HepG2 (cell line): Measurements from ENCODE around the gene HMCN2. TPM values are rescaled to one million over a fixed set of nuclear protein-coding genes. Genes with fewer than 3 reads are reported as not detected.
A peak's percentile ranks its signal among the peaks of the same experiment; 100 is the strongest.

ENCODE experiments used
- AGO2 ChIP-seq: fragments of 200-400 bp; formaldehyde crosslinking; optimal IDR thresholded peaks from 2 replicates; pipeline ENCODE3; 2017; ENCODE audit warnings: mild to moderate bottlenecking, low read depth, low read length, moderate library complexity
- ARHGAP35 ChIP-seq: sonication (generic); formaldehyde crosslinking; IDR thresholded peaks from 2 replicates; pipeline ENCODE4 v1.9.0; 2022; ENCODE audit warnings: mild to moderate bottlenecking, inconsistent platforms, moderate library complexity, missing genetic modification reagents, borderline replicate concordance
- CBX2 ChIP-seq, 2 experiments: fragments of 200-600 bp in 1 of 2; sonication (generic); formaldehyde crosslinking in 1 of 2; IDR thresholded peaks; 2 replicates each; pipeline versions ENCODE4 v1.7.0 to v1.8.1; 2018 to 2022; ENCODE audit warnings: low read depth in 2 of 2, low read length in 1 of 2, mild to moderate bottlenecking in 1 of 2, missing genetic modification reagents in 1 of 2
- CCDC6 ChIP-seq: sonication (generic); formaldehyde crosslinking; IDR thresholded peaks from 2 replicates; pipeline ENCODE4 v1.8.1; 2022; ENCODE audit warnings: mild to moderate bottlenecking, missing genetic modification reagents, moderate library complexity
- LCORL ChIP-seq, 2 experiments: fragments of 450-650 bp in 1 of 2; sonication (generic) in 1 of 2; formaldehyde crosslinking in 1 of 2; IDR thresholded peaks; 2 replicates each; pipeline versions ENCODE4 v1.5.0 to v1.6.1; 2017 to 2020; ENCODE audit warnings: antibody characterized with exemption in 1 of 2, missing genetic modification reagents in 1 of 2
- NFIC ChIP-seq: IDR thresholded peaks from 2 replicates; pipeline ENCODE4 v1.6.1; 2012; ENCODE audit warnings: mild to moderate bottlenecking, low read length, inconsistent platforms
- NRL ChIP-seq: sonication (generic); formaldehyde crosslinking; IDR thresholded peaks from 2 replicates; pipeline ENCODE4 v1.5.0; 2020; ENCODE audit warnings: missing genetic modification reagents, mild to moderate bottlenecking, moderate library complexity, borderline replicate concordance
- SKI ChIP-seq: fragments of 450-650 bp; IDR thresholded peaks from one replicate; pipeline ENCODE4 v1.6.1; 2018; ENCODE audit warnings: mild to moderate bottlenecking; ENCODE audit not compliant: partially characterized antibody
- ZBTB8A ChIP-seq: sonication (generic); formaldehyde crosslinking; IDR thresholded peaks from 2 replicates; pipeline ENCODE4 v1.4.0; 2020; ENCODE audit warnings: mild to moderate bottlenecking, low read depth, missing genetic modification reagents, borderline replicate concordance
- ZKSCAN5 ChIP-seq: sonication (generic); formaldehyde crosslinking; IDR thresholded peaks from 2 replicates; pipeline ENCODE4 v1.5.1; 2020; ENCODE audit warnings: mild to moderate bottlenecking, missing genetic modification reagents
- ZNF292 ChIP-seq: sonication (generic); formaldehyde crosslinking; IDR thresholded peaks from 2 replicates; pipeline ENCODE4 v1.8.1; 2022; ENCODE audit warnings: mild to moderate bottlenecking, low read depth, missing genetic modification reagents, borderline replicate concordance
- ZNF337 ChIP-seq: sonication (generic); formaldehyde crosslinking; IDR thresholded peaks from 2 replicates; pipeline ENCODE4 v1.5.1; 2020; ENCODE audit warnings: missing genetic modification reagents, low read depth, mild to moderate bottlenecking, borderline replicate concordance
- ZNF572 ChIP-seq: sonication (generic); formaldehyde crosslinking; IDR thresholded peaks from 2 replicates; pipeline ENCODE4 v1.5.1; 2020; ENCODE audit warnings: mild to moderate bottlenecking, missing genetic modification reagents
- ZNF709 ChIP-seq: sonication (generic); formaldehyde crosslinking; IDR thresholded peaks from 2 replicates; pipeline ENCODE4 v1.5.0; 2020; ENCODE audit warnings: mild to moderate bottlenecking, missing genetic modification reagents
- polyA plus RNA-seq, 8 experiments: library from polyadenylated mRNA; depleted of rRNA in 3 of 8; stranded (reverse) in 7 of 8; unstranded in 1 of 8; fragments of >200 nt; fragmentation: Illumina TruSeq in 4 of 8; extraction: Trizol in 4 of 8; gene quantifications; 2 replicates each; pipeline versions ENCODE4 v1.2.1 to v1.2.3, GENCODE V29; 2011 to 2016; ENCODE audit warnings: low read depth in 4 of 8, missing spikeins in 1 of 8, mixed read lengths in 1 of 8; ENCODE audit not compliant: insufficient read depth in 1 of 8
- total RNA-seq, 5 experiments: library from RNA; depleted of rRNA; stranded (reverse); fragments of >200 nt; fragmentation: Illumina TruSeq; extraction: Trizol; gene quantifications; 2 replicates each; pipeline ENCODE4 v1.2.3, GENCODE V29; 2016; ENCODE audit warnings: low read depth in 1 of 5
- TF ChIP-seq, protein P1 (sequence below): sonication (generic); formaldehyde crosslinking; IDR thresholded peaks from 2 replicates; pipeline ENCODE4 v1.4.0; 2020; ENCODE audit warnings: missing genetic modification reagents
- TF ChIP-seq, protein P2 (sequence below): sonication (generic); formaldehyde crosslinking; IDR thresholded peaks from 2 replicates; pipeline ENCODE4 v1.8.0; 2022; ENCODE audit warnings: mild to moderate bottlenecking, missing genetic modification reagents; ENCODE audit not compliant: insufficient replicate concordance
- TF ChIP-seq, protein P3 (sequence below): IDR thresholded peaks from 2 replicates; pipeline ENCODE4 v1.6.1; 2012; ENCODE audit warnings: inconsistent platforms
- TF ChIP-seq, protein P4 (sequence below): sonication (generic); formaldehyde crosslinking; IDR thresholded peaks from 2 replicates; pipeline ENCODE4 v1.8.1; 2023; ENCODE audit warnings: missing genetic modification reagents, inconsistent platforms, borderline replicate concordance
- TF ChIP-seq, protein P5 (sequence below): sonication (generic); formaldehyde crosslinking; IDR thresholded peaks from 2 replicates; pipeline ENCODE4 v1.9.0; 2021; ENCODE audit warnings: missing genetic modification reagents, borderline replicate concordance
- TF ChIP-seq, protein P6 (sequence below): sonication (generic); formaldehyde crosslinking; IDR thresholded peaks from 2 replicates; pipeline ENCODE4 v1.5.1; 2020; ENCODE audit warnings: mild to moderate bottlenecking, missing genetic modification reagents, borderline replicate concordance

HMCN2 gene
- total and polyA plus RNA-seq, 2 of the 13 experiments (the other 11 are each of a cell fraction or from before 2014, with no cell fraction given) = 0.09 TPM; not detected in 1

DNA sequence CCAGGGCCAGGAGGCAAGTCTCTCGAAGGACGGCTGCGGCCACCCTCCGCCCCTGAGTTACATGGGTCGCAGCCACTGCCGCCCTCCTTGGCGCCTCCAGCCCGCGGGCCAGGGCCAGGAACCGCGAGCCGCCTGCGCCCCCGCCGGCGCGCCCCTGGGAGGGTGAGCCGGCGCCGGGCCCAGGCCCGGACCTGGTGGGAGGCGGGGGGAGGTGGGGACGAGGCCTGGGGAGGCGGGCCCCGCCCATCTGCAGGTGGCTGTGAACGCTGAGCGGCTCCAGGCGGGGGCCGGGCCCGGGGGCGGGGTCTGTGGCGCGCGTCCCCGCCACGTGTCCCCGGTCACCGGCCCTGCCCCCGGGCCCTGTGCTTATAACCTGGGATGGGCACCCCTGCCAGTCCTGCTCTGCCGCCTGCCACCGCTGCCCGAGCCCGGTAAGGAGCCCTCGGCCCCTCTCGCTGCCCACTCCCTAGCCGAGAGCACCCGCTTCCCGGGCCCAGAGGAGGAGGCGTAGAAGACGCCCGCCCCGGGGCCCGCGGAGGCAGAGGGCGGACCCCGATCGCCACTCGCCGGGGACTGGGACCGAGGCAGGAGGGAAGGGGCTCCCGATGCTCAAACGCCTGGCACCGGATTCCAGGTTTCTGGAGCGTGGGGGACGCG is 179.1 kb downstream of the HMCN2 start, which contains the start of gene ASS1 (continued):
- TF ChIP-seq ARHGAP35 (CRISPR knock-in tag) (no peak; the same call in 1 of the 2 replicates), NRL (CRISPR knock-in tag) (no peak), ZNF572 (no peak), CBX2 (IDR thresholded peaks at IDR 0.05; ENCODE audit: low read depth, low read length) (no peak), CBX2 (CRISPR knock-in tag; IDR thresholded peaks at IDR 0.05; ENCODE audit: low read depth) (no peak), ZBTB8A (no peak), ZNF292 (CRISPR knock-in tag) (no peak), LCORL (IDR thresholded peaks at IDR 0.05) (no peak), LCORL (CRISPR knock-in tag; IDR thresholded peaks at IDR 0.05) (no peak), AGO2 (peak; percentile 18), ZNF709 (no peak), ZKSCAN5 (no peak), SKI (no peak), ZNF337 (CRISPR knock-in tag) (no peak), CCDC6 (CRISPR knock-in tag) (no peak), NFIC (no peak)
- TF ChIP-seq, protein P1, sequence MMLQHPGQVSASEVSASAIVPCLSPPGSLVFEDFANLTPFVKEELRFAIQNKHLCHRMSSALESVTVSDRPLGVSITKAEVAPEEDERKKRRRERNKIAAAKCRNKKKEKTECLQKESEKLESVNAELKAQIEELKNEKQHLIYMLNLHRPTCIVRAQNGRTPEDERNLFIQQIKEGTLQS (CRISPR knock-in tag) = no peak
- TF ChIP-seq, protein P2, sequence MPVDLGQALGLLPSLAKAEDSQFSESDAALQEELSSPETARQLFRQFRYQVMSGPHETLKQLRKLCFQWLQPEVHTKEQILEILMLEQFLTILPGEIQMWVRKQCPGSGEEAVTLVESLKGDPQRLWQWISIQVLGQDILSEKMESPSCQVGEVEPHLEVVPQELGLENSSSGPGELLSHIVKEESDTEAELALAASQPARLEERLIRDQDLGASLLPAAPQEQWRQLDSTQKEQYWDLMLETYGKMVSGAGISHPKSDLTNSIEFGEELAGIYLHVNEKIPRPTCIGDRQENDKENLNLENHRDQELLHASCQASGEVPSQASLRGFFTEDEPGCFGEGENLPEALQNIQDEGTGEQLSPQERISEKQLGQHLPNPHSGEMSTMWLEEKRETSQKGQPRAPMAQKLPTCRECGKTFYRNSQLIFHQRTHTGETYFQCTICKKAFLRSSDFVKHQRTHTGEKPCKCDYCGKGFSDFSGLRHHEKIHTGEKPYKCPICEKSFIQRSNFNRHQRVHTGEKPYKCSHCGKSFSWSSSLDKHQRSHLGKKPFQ (CRISPR knock-in tag) = peak; percentile 25
- TF ChIP-seq, protein P3, sequence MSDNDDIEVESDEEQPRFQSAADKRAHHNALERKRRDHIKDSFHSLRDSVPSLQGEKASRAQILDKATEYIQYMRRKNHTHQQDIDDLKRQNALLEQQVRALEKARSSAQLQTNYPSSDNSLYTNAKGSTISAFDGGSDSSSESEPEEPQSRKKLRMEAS = peak; percentile 71
- TF ChIP-seq, protein P4, sequence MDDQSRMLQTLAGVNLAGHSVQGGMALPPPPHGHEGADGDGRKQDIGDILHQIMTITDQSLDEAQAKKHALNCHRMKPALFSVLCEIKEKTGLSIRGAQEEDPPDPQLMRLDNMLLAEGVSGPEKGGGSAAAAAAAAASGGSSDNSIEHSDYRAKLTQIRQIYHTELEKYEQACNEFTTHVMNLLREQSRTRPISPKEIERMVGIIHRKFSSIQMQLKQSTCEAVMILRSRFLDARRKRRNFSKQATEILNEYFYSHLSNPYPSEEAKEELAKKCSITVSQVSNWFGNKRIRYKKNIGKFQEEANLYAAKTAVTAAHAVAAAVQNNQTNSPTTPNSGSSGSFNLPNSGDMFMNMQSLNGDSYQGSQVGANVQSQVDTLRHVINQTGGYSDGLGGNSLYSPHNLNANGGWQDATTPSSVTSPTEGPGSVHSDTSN (CRISPR knock-in tag) = no peak
- TF ChIP-seq, protein P5, sequence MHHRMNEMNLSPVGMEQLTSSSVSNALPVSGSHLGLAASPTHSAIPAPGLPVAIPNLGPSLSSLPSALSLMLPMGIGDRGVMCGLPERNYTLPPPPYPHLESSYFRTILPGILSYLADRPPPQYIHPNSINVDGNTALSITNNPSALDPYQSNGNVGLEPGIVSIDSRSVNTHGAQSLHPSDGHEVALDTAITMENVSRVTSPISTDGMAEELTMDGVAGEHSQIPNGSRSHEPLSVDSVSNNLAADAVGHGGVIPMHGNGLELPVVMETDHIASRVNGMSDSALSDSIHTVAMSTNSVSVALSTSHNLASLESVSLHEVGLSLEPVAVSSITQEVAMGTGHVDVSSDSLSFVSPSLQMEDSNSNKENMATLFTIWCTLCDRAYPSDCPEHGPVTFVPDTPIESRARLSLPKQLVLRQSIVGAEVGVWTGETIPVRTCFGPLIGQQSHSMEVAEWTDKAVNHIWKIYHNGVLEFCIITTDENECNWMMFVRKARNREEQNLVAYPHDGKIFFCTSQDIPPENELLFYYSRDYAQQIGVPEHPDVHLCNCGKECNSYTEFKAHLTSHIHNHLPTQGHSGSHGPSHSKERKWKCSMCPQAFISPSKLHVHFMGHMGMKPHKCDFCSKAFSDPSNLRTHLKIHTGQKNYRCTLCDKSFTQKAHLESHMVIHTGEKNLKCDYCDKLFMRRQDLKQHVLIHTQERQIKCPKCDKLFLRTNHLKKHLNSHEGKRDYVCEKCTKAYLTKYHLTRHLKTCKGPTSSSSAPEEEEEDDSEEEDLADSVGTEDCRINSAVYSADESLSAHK (CRISPR knock-in tag) = no peak
- TF ChIP-seq, protein P6, sequence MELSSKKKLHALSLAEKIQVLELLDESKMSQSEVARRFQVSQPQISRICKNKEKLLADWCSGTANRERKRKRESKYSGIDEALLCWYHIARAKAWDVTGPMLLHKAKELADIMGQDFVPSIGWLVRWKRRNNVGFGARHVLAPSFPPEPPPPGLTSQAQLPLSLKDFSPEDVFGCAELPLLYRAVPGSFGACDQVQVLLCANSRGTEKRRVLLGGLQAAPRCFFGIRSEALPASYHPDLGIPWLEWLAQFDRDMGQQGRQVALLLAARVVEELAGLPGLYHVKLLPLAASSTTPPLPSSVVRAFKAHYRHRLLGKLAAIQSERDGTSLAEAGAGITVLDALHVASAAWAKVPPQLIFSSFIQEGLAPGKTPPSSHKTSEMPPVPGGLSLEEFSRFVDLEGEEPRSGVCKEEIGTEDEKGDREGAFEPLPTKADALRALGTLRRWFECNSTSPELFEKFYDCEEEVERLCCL (CRISPR knock-in tag) = no peak
